ENCODE results near the gene C4BPA.
A peak's percentile ranks its signal among the peaks of the same experiment; 100 is the strongest.

C4BPA gene

DNA sequence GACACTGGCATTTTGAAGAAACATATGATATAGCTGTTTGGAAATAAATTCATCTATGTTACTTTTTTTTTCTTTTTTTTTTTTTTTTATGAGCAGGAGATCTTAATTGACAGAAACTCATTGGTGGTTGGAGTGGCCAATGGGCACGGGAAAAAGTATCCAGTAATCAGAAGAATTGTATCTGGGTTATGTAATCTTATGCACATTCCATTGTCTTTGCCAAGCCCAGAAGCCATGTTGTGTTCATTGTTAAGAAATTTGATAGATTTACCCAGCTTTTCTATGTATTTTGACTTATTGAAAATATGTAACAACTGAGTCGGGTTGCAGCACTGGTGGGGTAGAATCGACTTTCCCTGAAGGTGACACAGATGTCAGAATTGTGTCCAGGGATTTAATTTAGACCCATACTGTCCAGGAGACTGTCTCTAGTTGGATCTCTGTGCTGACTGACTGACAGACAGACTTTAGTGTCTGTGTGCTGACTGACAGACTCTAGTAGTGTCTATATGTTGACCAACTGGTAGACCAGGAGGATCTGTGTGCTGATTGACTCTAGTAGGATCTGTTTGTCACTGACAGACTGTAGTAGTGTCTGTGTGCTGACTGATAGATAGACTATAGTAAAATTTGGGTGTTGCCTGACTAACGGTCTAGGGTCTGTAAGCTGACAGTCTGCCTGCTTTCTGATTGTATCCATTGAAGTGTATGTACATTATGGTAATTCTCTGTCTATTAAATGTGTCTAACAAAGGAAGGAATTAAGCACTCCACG is 27.7 kb upstream of the C4BPA start:
- Histone ChIP-seq H3K4me3 (ENCODE audit: insufficient read depth, low read length, poor library complexity, severe bottlenecking) (no peak overlapping the region), H3K27ac (ENCODE audit: low read depth, low read length) (no peak overlapping the region), H3F3A (ENCODE audit: insufficient read depth) (no peaks in the 10 kb centered on the region), H3K9ac (ENCODE audit: low read length) (no peak overlapping the region), H3K36me3 (ENCODE audit: low read length) (no peaks in the 10 kb centered on the region), H3K27me3 (ENCODE audit: low read length) (no peaks in the 10 kb centered on the region), H3K4me2 (ENCODE audit: low read depth, low read length, poor library complexity, severe bottlenecking) (no peak overlapping the region), H3K9me2 (replicated peaks; ENCODE audit: insufficient read depth, low read length) (no peaks in the 10 kb centered on the region), H3K79me2 (ENCODE audit: insufficient read depth, low read length) (no peaks in the 10 kb centered on the region), H2AFZ (ENCODE audit: low read depth, low read length, severe bottlenecking) (no peak overlapping the region), H4K20me1 (ENCODE audit: low read depth, low read length) (no peaks in the 10 kb centered on the region), H3K9me3 (ENCODE audit: insufficient read depth, low read length) (no peaks in the 10 kb centered on the region)
- TF ChIP-seq EZH2phosphoT487 (conservative IDR thresholded peaks at IDR 0.05; ENCODE audit: low read length): no peak
- TF ChIP-seq, protein P1, sequence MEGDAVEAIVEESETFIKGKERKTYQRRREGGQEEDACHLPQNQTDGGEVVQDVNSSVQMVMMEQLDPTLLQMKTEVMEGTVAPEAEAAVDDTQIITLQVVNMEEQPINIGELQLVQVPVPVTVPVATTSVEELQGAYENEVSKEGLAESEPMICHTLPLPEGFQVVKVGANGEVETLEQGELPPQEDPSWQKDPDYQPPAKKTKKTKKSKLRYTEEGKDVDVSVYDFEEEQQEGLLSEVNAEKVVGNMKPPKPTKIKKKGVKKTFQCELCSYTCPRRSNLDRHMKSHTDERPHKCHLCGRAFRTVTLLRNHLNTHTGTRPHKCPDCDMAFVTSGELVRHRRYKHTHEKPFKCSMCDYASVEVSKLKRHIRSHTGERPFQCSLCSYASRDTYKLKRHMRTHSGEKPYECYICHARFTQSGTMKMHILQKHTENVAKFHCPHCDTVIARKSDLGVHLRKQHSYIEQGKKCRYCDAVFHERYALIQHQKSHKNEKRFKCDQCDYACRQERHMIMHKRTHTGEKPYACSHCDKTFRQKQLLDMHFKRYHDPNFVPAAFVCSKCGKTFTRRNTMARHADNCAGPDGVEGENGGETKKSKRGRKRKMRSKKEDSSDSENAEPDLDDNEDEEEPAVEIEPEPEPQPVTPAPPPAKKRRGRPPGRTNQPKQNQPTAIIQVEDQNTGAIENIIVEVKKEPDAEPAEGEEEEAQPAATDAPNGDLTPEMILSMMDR (IDR thresholded peaks at IDR 0.05; ENCODE audit: insufficient read depth, low read length, poor library complexity, severe bottlenecking): no peak

DNA sequence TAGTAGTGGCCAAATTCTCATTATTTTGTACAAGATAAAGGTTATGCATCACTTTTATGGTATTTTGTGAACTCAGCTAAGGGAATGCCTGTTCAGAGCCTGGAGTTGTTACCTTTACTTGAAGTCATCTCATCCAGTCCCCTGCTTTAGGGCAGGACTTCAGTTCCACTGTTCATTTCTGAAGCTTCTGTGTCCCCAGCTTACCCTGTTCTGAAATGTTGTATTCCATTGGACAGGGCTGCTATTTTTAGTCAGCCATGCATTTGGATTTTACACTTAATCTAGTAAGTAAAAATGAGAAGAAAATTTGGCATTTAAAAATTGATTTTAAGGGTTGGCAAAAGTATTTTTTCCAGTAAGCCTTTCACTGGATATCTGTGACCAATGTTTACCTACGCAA is 27.0 kb upstream of the C4BPA start:
- Histone ChIP-seq H3K27ac (ENCODE audit: low read depth, low read length) (no peak overlapping the region), H3K9me3 (ENCODE audit: insufficient read depth, low read length) (no peaks in the 10 kb centered on the region), H3F3A (ENCODE audit: insufficient read depth) (no peaks in the 10 kb centered on the region), H3K79me2 (ENCODE audit: insufficient read depth, low read length) (no peaks in the 10 kb centered on the region), H3K27me3 (ENCODE audit: low read length) (no peaks in the 10 kb centered on the region), H2AFZ (ENCODE audit: low read depth, low read length, severe bottlenecking) (no peak overlapping the region), H3K9ac (ENCODE audit: low read length) (no peak overlapping the region), H3K9me2 (replicated peaks; ENCODE audit: insufficient read depth, low read length) (no peaks in the 10 kb centered on the region), H3K4me3 (ENCODE audit: insufficient read depth, low read length, poor library complexity, severe bottlenecking) (no peak overlapping the region), H4K20me1 (ENCODE audit: low read depth, low read length) (no peaks in the 10 kb centered on the region), H3K4me2 (ENCODE audit: low read depth, low read length, poor library complexity, severe bottlenecking) (no peak overlapping the region), H3K36me3 (ENCODE audit: low read length) (no peaks in the 10 kb centered on the region)
- TF ChIP-seq EZH2phosphoT487 (conservative IDR thresholded peaks at IDR 0.05; ENCODE audit: low read length): no peak
- TF ChIP-seq, protein P1 (IDR thresholded peaks at IDR 0.05; ENCODE audit: insufficient read depth, low read length, poor library complexity, severe bottlenecking): no peak

GRCh38 chr1:207077470-207078377 is 26.3 kb upstream of the C4BPA start:
- Histone ChIP-seq H3K27me3 (ENCODE audit: low read length) (no peaks in the 10 kb centered on the region), H3K27ac (ENCODE audit: low read depth, low read length) (no peak overlapping the region), H3K4me2 (ENCODE audit: low read depth, low read length, poor library complexity, severe bottlenecking) (no peak overlapping the region)

More at GRCh38 chr1:207077470-207078377, 26.3 kb upstream of the C4BPA start:
- Histone ChIP-seq H3K9ac (ENCODE audit: low read length) (no peak overlapping the region), H3K9me2 (replicated peaks; ENCODE audit: insufficient read depth, low read length) (no peaks in the 10 kb centered on the region), H4K20me1 (ENCODE audit: low read depth, low read length) (no peaks in the 10 kb centered on the region), H2AFZ (ENCODE audit: low read depth, low read length, severe bottlenecking) (no peak overlapping the region), H3K4me3 (ENCODE audit: insufficient read depth, low read length, poor library complexity, severe bottlenecking) (no peak overlapping the region), H3F3A (ENCODE audit: insufficient read depth) (no peaks in the 10 kb centered on the region), H3K36me3 (ENCODE audit: low read length) (no peaks in the 10 kb centered on the region), H3K9me3 (ENCODE audit: insufficient read depth, low read length) (no peaks in the 10 kb centered on the region), H3K79me2 (ENCODE audit: insufficient read depth, low read length) (no peaks in the 10 kb centered on the region)
- no peak for TF ChIP-seq EZH2phosphoT487 (conservative IDR thresholded peaks at IDR 0.05; ENCODE audit: low read length)
- TF ChIP-seq, protein P1 (IDR thresholded peaks at IDR 0.05; ENCODE audit: insufficient read depth, low read length, poor library complexity, severe bottlenecking): peak; percentile 65
